DND-41 (cell line): Measurements from ENCODE around the gene YIPF4.
"Not testable (repeated sequence)": the region's sequence is repeated elsewhere in the genome, so short reads cannot be mapped to it uniquely, and the experiment has no call there.

ENCODE experiments used
- EZH2 ChIP-seq: IDR thresholded peaks from 3 replicates; pipeline ENCODE4 v1.6.1; 2012; ENCODE audit warnings: borderline replicate concordance, low read depth, mild to moderate bottlenecking, moderate library complexity, low read length, inconsistent platforms; ENCODE audit not compliant: severe bottlenecking
- TF ChIP-seq, protein P1 (sequence below): IDR thresholded peaks from 2 replicates; pipeline ENCODE4 v1.5.1; 2012; ENCODE audit warnings: borderline replicate concordance, low read length, moderate library complexity, mild to moderate bottlenecking; ENCODE audit not compliant: poor library complexity, severe bottlenecking; ENCODE audit errors: extremely low read depth

DNA sequence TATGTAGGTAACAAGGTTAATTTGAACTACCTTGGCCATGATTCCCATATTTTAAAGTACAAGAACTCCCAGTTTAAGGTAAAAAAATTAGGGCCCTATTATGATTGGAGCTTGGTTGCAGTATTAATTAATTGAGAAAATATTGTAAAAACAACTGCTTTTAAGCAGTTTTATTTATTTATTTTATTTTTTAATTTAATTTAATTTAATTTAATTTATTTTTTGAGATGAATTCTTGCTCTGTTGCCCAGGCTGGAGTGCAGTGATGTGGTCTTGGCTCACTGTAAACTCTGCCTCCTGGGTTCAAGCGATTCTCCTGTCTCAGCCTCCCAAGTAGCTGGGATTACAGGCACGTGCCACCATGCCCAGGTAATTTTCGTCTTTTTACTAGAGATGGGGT, 88.0 kb downstream of the YIPF4 start:
- TF ChIP-seq EZH2 = not testable (repeated sequence)
- TF ChIP-seq, protein P1, sequence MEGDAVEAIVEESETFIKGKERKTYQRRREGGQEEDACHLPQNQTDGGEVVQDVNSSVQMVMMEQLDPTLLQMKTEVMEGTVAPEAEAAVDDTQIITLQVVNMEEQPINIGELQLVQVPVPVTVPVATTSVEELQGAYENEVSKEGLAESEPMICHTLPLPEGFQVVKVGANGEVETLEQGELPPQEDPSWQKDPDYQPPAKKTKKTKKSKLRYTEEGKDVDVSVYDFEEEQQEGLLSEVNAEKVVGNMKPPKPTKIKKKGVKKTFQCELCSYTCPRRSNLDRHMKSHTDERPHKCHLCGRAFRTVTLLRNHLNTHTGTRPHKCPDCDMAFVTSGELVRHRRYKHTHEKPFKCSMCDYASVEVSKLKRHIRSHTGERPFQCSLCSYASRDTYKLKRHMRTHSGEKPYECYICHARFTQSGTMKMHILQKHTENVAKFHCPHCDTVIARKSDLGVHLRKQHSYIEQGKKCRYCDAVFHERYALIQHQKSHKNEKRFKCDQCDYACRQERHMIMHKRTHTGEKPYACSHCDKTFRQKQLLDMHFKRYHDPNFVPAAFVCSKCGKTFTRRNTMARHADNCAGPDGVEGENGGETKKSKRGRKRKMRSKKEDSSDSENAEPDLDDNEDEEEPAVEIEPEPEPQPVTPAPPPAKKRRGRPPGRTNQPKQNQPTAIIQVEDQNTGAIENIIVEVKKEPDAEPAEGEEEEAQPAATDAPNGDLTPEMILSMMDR = not testable (repeated sequence)
